HEK293T (cell line): ENCODE measurements around the gene CRYBB3.

Experiments
- ARNT ChIP-seq: fragments of 450-650 bp; IDR thresholded peaks from 2 replicates; pipeline ENCODE4 v1.6.1; 2017; ENCODE audit warnings: mild to moderate bottlenecking
- BHLHE40 ChIP-seq: fragments of 450-650 bp; IDR thresholded peaks from 2 replicates; pipeline ENCODE4 v1.6.1; 2016; ENCODE audit warnings: mild to moderate bottlenecking, moderate library complexity, borderline replicate concordance
- FOXK2 ChIP-seq: fragments of 450-650 bp; IDR thresholded peaks from 2 replicates; pipeline ENCODE4 v1.6.1; 2016; ENCODE audit warnings: mild to moderate bottlenecking
- FOXM1 ChIP-seq: fragments of 450-650 bp; IDR thresholded peaks from 2 replicates; pipeline ENCODE4 v1.6.1; 2017; ENCODE audit warnings: mild to moderate bottlenecking, borderline replicate concordance
- HDGF ChIP-seq: fragments of 450-650 bp; IDR thresholded peaks from 2 replicates; pipeline ENCODE4 v1.6.1; 2017; ENCODE audit warnings: antibody characterized with exemption, borderline replicate concordance
- SP1 ChIP-seq: fragments of 450-650 bp; IDR thresholded peaks from 2 replicates; pipeline ENCODE4 v1.6.1; 2017
- SUZ12 ChIP-seq: fragments of 450-650 bp; IDR thresholded peaks from 2 replicates; pipeline ENCODE4 v1.6.1; 2016; ENCODE audit warnings: mild to moderate bottlenecking
- ZNF384 ChIP-seq: fragments of 450-650 bp; IDR thresholded peaks from 2 replicates; pipeline ENCODE4 v1.6.1; 2016
- TF ChIP-seq, protein P1 (sequence below): fragments of 450-650 bp; IDR thresholded peaks from 2 replicates; pipeline ENCODE4 v1.6.1; 2016

DNA sequence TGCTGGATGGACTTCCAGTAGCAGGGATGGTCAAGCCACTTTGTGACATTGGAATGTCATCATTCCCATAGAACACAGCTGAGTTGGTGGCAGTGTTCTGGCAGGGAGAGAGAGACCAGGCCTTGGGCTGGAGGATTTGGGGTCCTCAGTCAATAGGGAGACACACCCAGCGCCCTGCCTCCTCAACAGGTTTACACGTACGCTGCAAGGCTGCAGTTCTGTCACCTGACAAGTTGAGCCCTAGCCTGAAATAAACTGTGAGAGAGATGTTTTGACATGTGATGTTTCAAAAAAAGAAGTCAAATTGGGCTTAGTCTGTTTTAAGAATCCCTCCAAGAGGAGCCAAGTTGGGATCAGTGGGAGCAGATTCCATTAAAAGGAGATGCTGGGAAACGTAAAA is 42.9 kb upstream of the CRYBB3 start:
- TF ChIP-seq FOXK2 (no peak), BHLHE40 (no peak), SP1 (no peak), FOXM1 (no peak), SUZ12 (no peak), ARNT (no peak), HDGF (no peak), ZNF384 (no peak)
- TF ChIP-seq, protein P1, sequence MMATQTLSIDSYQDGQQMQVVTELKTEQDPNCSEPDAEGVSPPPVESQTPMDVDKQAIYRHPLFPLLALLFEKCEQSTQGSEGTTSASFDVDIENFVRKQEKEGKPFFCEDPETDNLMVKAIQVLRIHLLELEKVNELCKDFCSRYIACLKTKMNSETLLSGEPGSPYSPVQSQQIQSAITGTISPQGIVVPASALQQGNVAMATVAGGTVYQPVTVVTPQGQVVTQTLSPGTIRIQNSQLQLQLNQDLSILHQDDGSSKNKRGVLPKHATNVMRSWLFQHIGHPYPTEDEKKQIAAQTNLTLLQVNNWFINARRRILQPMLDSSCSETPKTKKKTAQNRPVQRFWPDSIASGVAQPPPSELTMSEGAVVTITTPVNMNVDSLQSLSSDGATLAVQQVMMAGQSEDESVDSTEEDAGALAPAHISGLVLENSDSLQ = no peak
